H1 (cell line): ENCODE measurements around the gene CDHR5. TPM values are rescaled to one million over a fixed set of nuclear protein-coding genes. Genes with fewer than 3 reads are reported as not detected.

Source experiments
- CTCF ChIA-PET: fragments of 300-600 bp; sonication (Branson Sonifier 250); formaldehyde crosslinking; loops from one replicate; lab custom pipeline; 2021; ENCODE audit not compliant: partially characterized antibody; lab: Charles Lee
- POLR2A ChIA-PET: fragments of 300-600 bp; sonication (Branson Sonifier 250); formaldehyde crosslinking; loops from one replicate; lab custom pipeline; 2021; ENCODE audit warnings: inconsistent platforms; ENCODE audit not compliant: partially characterized antibody; lab: Charles Lee
- DNase-seq, 2 experiments: peaks; one replicate each; pipeline versions ENCODE4 v3.0.0 to v3.0.0-alpha.2; 2010 to 2022; ENCODE audit warnings: low spot score in 2 of 2, low read depth in 1 of 2, mixed read lengths in 1 of 2
- FAIRE-seq: peaks from 2 replicates; lab custom pipeline; 2011; peaks lifted over from hg19 to GRCh38; lab: Jason Lieb, UNC
- H2AFZ ChIP-seq: 2 replicates; pipeline ENCODE4 v1.8.1; 2012; ENCODE audit warnings: low read length, inconsistent platforms
- H2AK5ac ChIP-seq: 2 replicates; pipeline ENCODE4 v1.6.1; 2013; ENCODE audit warnings: low read depth, low read length
- H2BK120ac ChIP-seq: replicated peaks from 2 replicates; pipeline ENCODE3; 2013; ENCODE audit warnings: low read depth, low read length, inconsistent platforms
- H2BK12ac ChIP-seq: 2 replicates; pipeline ENCODE4 v1.6.1; 2013; ENCODE audit warnings: low read depth, low read length
- H2BK15ac ChIP-seq: 2 replicates; pipeline ENCODE4 v1.6.1; 2013; ENCODE audit warnings: low read length
- H2BK20ac ChIP-seq: 2 replicates; pipeline ENCODE4 v1.6.1; 2013; ENCODE audit warnings: low read length
- H2BK5ac ChIP-seq: 2 replicates; pipeline ENCODE4 v1.6.1; 2013; ENCODE audit warnings: low read depth, low read length
- H3K14ac ChIP-seq: 2 replicates; pipeline ENCODE4 v1.6.1; 2013; ENCODE audit warnings: inconsistent platforms; ENCODE audit not compliant: insufficient read length
- H3K18ac ChIP-seq: 2 replicates; pipeline ENCODE4 v1.6.1; 2013; ENCODE audit warnings: low read length; ENCODE audit errors: extremely low read depth
- H3K23ac ChIP-seq: 2 replicates; pipeline ENCODE4 v1.6.1; 2013; ENCODE audit warnings: inconsistent platforms; ENCODE audit not compliant: insufficient read length
- H3K23me2 ChIP-seq: 2 replicates; pipeline ENCODE4 v1.6.1; 2013; ENCODE audit warnings: low read depth, low read length
- H3K27ac ChIP-seq: 2 replicates; pipeline ENCODE4 v1.6.1; 2011; ENCODE audit warnings: low read depth, low read length, inconsistent platforms
- H3K27me3 ChIP-seq, 4 experiments: replicated peaks in 1 of 4; 1 replicate in 1 of 4; 2 replicates in 3 of 4; pipeline versions ENCODE4 v1.6.1 to v1.8.1; 2011 to 2013; ENCODE audit warnings: low read length in 3 of 4, mild to moderate bottlenecking in 3 of 4, inconsistent platforms in 2 of 4, mixed read lengths in 2 of 4, moderate library complexity in 1 of 4; ENCODE audit not compliant: control insufficient read depth in 3 of 4, insufficient read depth in 3 of 4; ENCODE audit errors: extremely low read depth in 1 of 4
- H3K36me3 ChIP-seq, 4 experiments: 2 replicates each; pipeline versions ENCODE4 v1.6.1 to v1.8.1; 2011 to 2013; ENCODE audit warnings: mild to moderate bottlenecking in 4 of 4, low read length in 3 of 4, moderate library complexity in 2 of 4, control low read depth in 1 of 4, inconsistent platforms in 1 of 4; ENCODE audit not compliant: insufficient read depth in 4 of 4, control insufficient read depth in 2 of 4
- H3K4ac ChIP-seq: replicated peaks from 2 replicates; pipeline ENCODE3; 2013; ENCODE audit warnings: low read length, low read depth, mixed read lengths, inconsistent platforms; ENCODE audit not compliant: insufficient read length
- H3K4me1 ChIP-seq, 4 experiments: replicated peaks in 1 of 4; 1 replicate in 1 of 4; 2 replicates in 3 of 4; pipeline versions ENCODE4 v1.6.1 to v1.8.1; 2011 to 2013; ENCODE audit warnings: low read length in 3 of 4, inconsistent platforms in 2 of 4, mixed read lengths in 1 of 4; ENCODE audit not compliant: insufficient read depth in 4 of 4, control insufficient read depth in 3 of 4
- H3K4me2 ChIP-seq, 2 experiments: 2 replicates each; pipeline versions ENCODE4 v1.6.1 to v1.8.1; 2011 to 2013; ENCODE audit warnings: low read depth in 2 of 2, low read length in 2 of 2, control low read depth in 1 of 2, inconsistent platforms in 1 of 2, mild to moderate bottlenecking in 1 of 2; ENCODE audit not compliant: insufficient read depth in 1 of 2
- H3K4me3 ChIP-seq, 4 experiments: fragments of 200-600, 300-600 bp in 1 of 4; sonication (generic), shearing (Covaris generic), sonication (Bioruptor Twin) in 1 of 4; 2 replicates each; pipeline versions ENCODE4 v1.5.1 to v1.8.1; 2011 to 2016; ENCODE audit warnings: low read length in 4 of 4, low read depth in 3 of 4, control low read depth in 2 of 4, inconsistent platforms in 2 of 4, mild to moderate bottlenecking in 2 of 4, mixed read lengths in 1 of 4, moderate library complexity in 1 of 4; ENCODE audit not compliant: insufficient read depth in 2 of 4; ENCODE audit errors: extremely low read depth in 1 of 4
- H3K56ac ChIP-seq: replicated peaks from 2 replicates; pipeline ENCODE3; 2013; ENCODE audit warnings: low read depth, mild to moderate bottlenecking, mixed read lengths, low read length, inconsistent platforms; ENCODE audit not compliant: insufficient read length
- H3K79me1 ChIP-seq: 2 replicates; pipeline ENCODE4 v1.6.1; 2013; ENCODE audit warnings: low read depth, low read length, control low read depth
- H3K79me2 ChIP-seq, 2 experiments: 2 replicates each; pipeline versions ENCODE4 v1.6.1 to v1.8.1; 2012 to 2013; ENCODE audit warnings: low read length in 2 of 2, mild to moderate bottlenecking in 2 of 2, inconsistent platforms in 1 of 2; ENCODE audit not compliant: insufficient read depth in 2 of 2, control insufficient read depth in 1 of 2
- H3K9ac ChIP-seq, 4 experiments: replicated peaks in 1 of 4; 1 replicate in 1 of 4; 2 replicates in 3 of 4; pipeline versions ENCODE4 v1.6.1 to v1.8.1; 2011 to 2013; ENCODE audit warnings: low read depth in 3 of 4, low read length in 3 of 4, control low read depth in 2 of 4, mild to moderate bottlenecking in 2 of 4, moderate library complexity in 2 of 4, inconsistent platforms in 1 of 4; ENCODE audit errors: extremely low read depth in 1 of 4
- H3K9me3 ChIP-seq, 2 experiments: 2 replicates each; pipeline versions ENCODE4 v1.6.1 to v1.8.1; 2012 to 2013; ENCODE audit warnings: mild to moderate bottlenecking in 2 of 2, moderate library complexity in 2 of 2, control low read depth in 1 of 2, inconsistent platforms in 1 of 2, low read depth in 1 of 2, low read length in 1 of 2, mixed read lengths in 1 of 2; ENCODE audit not compliant: insufficient read depth in 2 of 2
- H4K20me1 ChIP-seq, 2 experiments: replicated peaks in 1 of 2; 2 replicates each; pipeline versions ENCODE3 to v1.8.1; 2011 to 2013; ENCODE audit warnings: inconsistent platforms in 2 of 2, low read length in 2 of 2, mild to moderate bottlenecking in 1 of 2; ENCODE audit not compliant: insufficient read depth in 2 of 2, control insufficient read depth in 1 of 2
- H4K5ac ChIP-seq: 2 replicates; pipeline ENCODE4 v1.6.1; 2013; ENCODE audit warnings: low read length, low read depth, mixed read lengths, inconsistent platforms; ENCODE audit not compliant: insufficient read length
- H4K8ac ChIP-seq: 2 replicates; pipeline ENCODE4 v1.8.0; 2013; ENCODE audit warnings: mild to moderate bottlenecking, moderate library complexity, low read length, inconsistent platforms; ENCODE audit not compliant: insufficient read depth; ENCODE audit errors: extremely low read depth
- H4K91ac ChIP-seq: replicated peaks from 2 replicates; pipeline ENCODE3; 2013; ENCODE audit warnings: low read length, mixed read lengths, inconsistent platforms; ENCODE audit not compliant: insufficient read length
- POU5F1 ChIP-seq: IDR thresholded peaks from 2 replicates; pipeline ENCODE4 v1.6.1; 2011; ENCODE audit warnings: low read depth, mild to moderate bottlenecking, low read length, moderate library complexity
- WGBS, 2 experiments: shearing (Covaris generic) in 1 of 2; methylation state at CpG; one replicate each; pipeline versions ENCODE4 v1.1.6 to v1.1.7; 2013 to 2015; ENCODE audit warnings: low lambda C conversion rate in 2 of 2, mixed read lengths in 2 of 2, inconsistent platforms in 1 of 2, low coverage in 1 of 2, missing lambda C conversion rate in 1 of 2; ENCODE audit not compliant: insufficient replicate concordance in 2 of 2, insufficient coverage in 1 of 2, insufficient read length in 1 of 2; ENCODE audit errors: extremely low coverage in 1 of 2, missing lambda C conversion rate in 1 of 2; 5-methylcytosine and 5-hydroxymethylcytosine counted together
- polyA plus RNA-seq, 7 experiments: library from polyadenylated mRNA; depleted of rRNA in 3 of 7; stranded (reverse) in 5 of 7; unstranded in 2 of 7; fragments of >200 nt in 5 of 7; fragments of 200-250 nt in 2 of 7; gene quantifications; 1 replicate in 5 of 7; 2 replicates in 1 of 7; 4 replicates in 1 of 7; pipeline versions ENCODE4 v1.2.1 to v1.2.3, GENCODE V29; 2011 to 2013; ENCODE audit warnings: missing spikeins in 2 of 7, mixed read lengths in 2 of 7
- total RNA-seq: library from RNA; stranded (reverse); fragmentation: NEBNext Ultra II Directional; extraction: Animal tissue kit (Norgen Biotek cat#: 25700); gene quantifications from 2 replicates; pipeline ENCODE4 v1.2.1, GENCODE V29; 2021

Gene CDHR5
- total and polyA plus RNA-seq, 2 of the 8 experiments (the other 6 are each of a cell fraction or from before 2014, with no cell fraction given) = not detected

DNA sequence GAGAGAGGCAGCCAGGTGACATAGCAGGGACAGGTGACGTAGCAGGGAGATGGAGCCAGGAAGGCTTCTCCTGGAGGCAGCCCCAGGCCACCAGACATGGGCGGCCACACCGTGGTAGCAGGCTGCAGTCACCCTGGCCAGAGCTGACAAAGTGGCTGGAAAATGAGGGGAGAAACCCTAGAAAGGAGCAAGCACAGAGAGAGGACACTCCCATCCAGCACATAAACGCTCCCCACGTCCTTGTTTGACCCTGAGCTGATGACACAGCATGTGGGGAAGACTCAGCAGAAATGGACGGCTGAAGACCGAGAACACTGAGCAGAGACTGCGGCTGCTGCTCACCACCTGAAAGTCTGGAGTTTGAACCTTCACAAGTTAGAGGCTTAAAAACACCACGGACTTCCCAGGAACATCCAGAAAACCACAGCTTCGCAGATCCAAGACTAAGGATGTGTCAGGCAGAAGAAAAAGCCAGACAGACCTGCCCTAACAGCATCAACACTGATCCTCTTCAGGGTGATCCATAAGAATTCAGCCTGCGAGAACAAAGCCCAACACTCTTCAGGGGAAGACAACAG lies 41.0 kb upstream of the CDHR5 start:
- H3K4ac ChIP-seq = no peak overlapping the region
- no peak overlapping the region for H4K8ac ChIP-seq
- H3K9me3 ChIP-seq = peaks cover 0 to 4% of the 10 kb centered on the region in 2 experiments; a peak in 1 of 4 replicates
- no peak overlapping the region for H2BK12ac ChIP-seq
- no peaks in the 10 kb centered on the region; the same call in none of the 2 replicates for H3K79me1 ChIP-seq
- ChIA-PET CTCF (interaction anchor here (1.0 to 2.2 kb wide), 4 partner anchors 10 to 97 kb away, joined by 3 to 6 read pairs (median 4); no protein-coding TSS in a partner anchor), POLR2A (no interaction called here)
- no peak overlapping the region for H4K5ac ChIP-seq
- H4K20me1 ChIP-seq = peaks cover 5 to 9% of the 10 kb centered on the region in 2 experiments
- no peak overlapping the region; the same call in 1 of the 2 replicates for H2BK5ac ChIP-seq
- WGBS, 2 experiments = 92% methylated on average over 11 of the region's 11 CpGs; no CpG with 5 or more reads in 1 of the 2 experiments
- no peak overlapping the region for H3K23ac ChIP-seq
- H2BK120ac ChIP-seq = no peak overlapping the region
- no peak overlapping the region for H4K91ac ChIP-seq
- no peak for FAIRE-seq
- H3K4me1 ChIP-seq = no peaks in the 10 kb centered on the region
- H3K56ac ChIP-seq = no peak overlapping the region
- H3K79me2 ChIP-seq = no peaks in the 10 kb centered on the region; a peak in 1 of 4 replicates
- H3K4me3 ChIP-seq = no peak overlapping the region
- no peak overlapping the region for H2BK15ac ChIP-seq
- peaks cover 0 to 16% (median 6%) of the 10 kb centered on the region in 4 experiments; a peak in 6 of 8 replicates for H3K36me3 ChIP-seq
- no peak overlapping the region for H2AK5ac ChIP-seq
- H3K14ac ChIP-seq = no peak overlapping the region
- no peak overlapping the region for H3K9ac ChIP-seq
- H3K27ac ChIP-seq = no peak overlapping the region
- no peaks in the 10 kb centered on the region for H3K23me2 ChIP-seq
- H2BK20ac ChIP-seq = no peak overlapping the region
- no peak overlapping the region for H2AFZ ChIP-seq
- DNase-seq = no peak
- H3K27me3 ChIP-seq = no peaks in the 10 kb centered on the region
- no peak overlapping the region for H3K18ac ChIP-seq
- H3K4me2 ChIP-seq = no peak overlapping the region
- no peak for TF ChIP-seq POU5F1
